KOPT-K1 (cell line): ENCODE measurements around the gene ACSS1.
A peak's percentile ranks its signal among the peaks of the same experiment; 100 is the strongest.

Experiments used
- H3K27ac ChIP-seq: fragments of 200-600 bp; sonication (generic); 2 replicates; pipeline ENCODE4 v1.5.1; 2016; ENCODE audit warnings: antibody characterized with exemption, mild to moderate bottlenecking, low read depth, low read length; ENCODE audit not compliant: poor library complexity, severe bottlenecking
- H3K36me3 ChIP-seq: fragments of 200-600 bp; sonication (generic); 2 replicates; pipeline ENCODE4 v1.5.1; 2017; ENCODE audit warnings: antibody characterized with exemption, mild to moderate bottlenecking, low read length, moderate library complexity; ENCODE audit not compliant: insufficient read depth
- H3K9me3 ChIP-seq: fragments of 200-600 bp; sonication (generic); 2 replicates; pipeline ENCODE4 v1.5.1; 2017; ENCODE audit warnings: antibody characterized with exemption, low read length, mild to moderate bottlenecking; ENCODE audit not compliant: insufficient read depth, poor library complexity, severe bottlenecking

Gene ACSS1

GRCh38 chr20:25083141-25083772 is 25.3 kb upstream of the ACSS1 start:
- H3K9me3 ChIP-seq = peaks cover 39% of the 10 kb centered on the region
- H3K27ac ChIP-seq = no peak overlapping the region
- no peaks in the 10 kb centered on the region for H3K36me3 ChIP-seq

GRCh38 chr20:25082498-25082873 is 24.5 kb upstream of the ACSS1 start:
- H3K27ac ChIP-seq = no peak overlapping the region
- H3K9me3 ChIP-seq = peaks cover 39% of the 10 kb centered on the region

GRCh38 chr20:25081730-25082497 is 24.0 kb upstream of the ACSS1 start, which contains the start of gene VSX1:
TSS of gene VSX1 (minus strand) at chr20:25082141. CDS start at chr20:25082096, 45 bp downstream.
- H3K36me3 ChIP-seq = no peaks in the 10 kb centered on the region
- H3K9me3 ChIP-seq = peaks cover 39% of the 10 kb centered on the region
- no peak within 1 kb of the TSS for H3K27ac ChIP-seq

More at GRCh38 chr20:25082498-25082873, 24.5 kb upstream of the ACSS1 start:
- H3K36me3 ChIP-seq = no peaks in the 10 kb centered on the region

- Histone ChIP-seq H3K36me3 (no peaks in the 10 kb centered on the region), H3K9me3 (peaks cover 39% of the 10 kb centered on the region), H3K27ac (no peak overlapping the region)
These were observed 23.3 kb upstream of the ACSS1 start for GRCh38 chr20:25081065-25081729.

GRCh38 chr20:25079171-25079570 is 21.2 kb upstream of the ACSS1 start:
- Histone ChIP-seq H3K36me3 (no peaks in the 10 kb centered on the region), H3K9me3 (peaks cover 31% of the 10 kb centered on the region), H3K27ac (peak overlapping the region; percentile 62)

- Histone ChIP-seq H3K27ac (peak overlapping the region; percentile 62), H3K9me3 (peaks cover 26% of the 10 kb centered on the region), H3K36me3 (no peaks in the 10 kb centered on the region)
These were observed 20.7 kb upstream of the ACSS1 start for GRCh38 chr20:25078662-25079061.

GRCh38 chr20:25077610-25078169 is 19.8 kb upstream of the ACSS1 start:
- peaks cover 16% of the 10 kb centered on the region for H3K9me3 ChIP-seq
- no peaks in the 10 kb centered on the region for H3K36me3 ChIP-seq
- peak overlapping the region; percentile 62 for H3K27ac ChIP-seq

GRCh38 chr20:25076731-25077609 is 19.0 kb upstream of the ACSS1 start:
- peak overlapping the region; percentile 25 for H3K27ac ChIP-seq
- H3K9me3 ChIP-seq = peaks cover 10% of the 10 kb centered on the region
- no peaks in the 10 kb centered on the region for H3K36me3 ChIP-seq

- Histone ChIP-seq H3K9me3 (peaks cover 3% of the 10 kb centered on the region), H3K27ac (no peak overlapping the region), H3K36me3 (no peaks in the 10 kb centered on the region)
These were observed 18.3 kb upstream of the ACSS1 start for GRCh38 chr20:25076201-25076600.

GRCh38 chr20:25073544-25073943 is 15.6 kb upstream of the ACSS1 start:
- no peaks in the 10 kb centered on the region for H3K36me3 ChIP-seq
- no peak overlapping the region for H3K27ac ChIP-seq
- H3K9me3 ChIP-seq = no peaks in the 10 kb centered on the region

- no peaks in the 10 kb centered on the region for H3K9me3 ChIP-seq
- H3K27ac ChIP-seq = no peak overlapping the region
- no peaks in the 10 kb centered on the region for H3K36me3 ChIP-seq
These were observed 14.4 kb upstream of the ACSS1 start for GRCh38 chr20:25072226-25072811.

GRCh38 chr20:25071734-25072133 is 13.8 kb upstream of the ACSS1 start:
- Histone ChIP-seq H3K36me3 (no peaks in the 10 kb centered on the region), H3K9me3 (no peaks in the 10 kb centered on the region), H3K27ac (no peak overlapping the region)

GRCh38 chr20:25070821-25071473 is 13.0 kb upstream of the ACSS1 start:
- Histone ChIP-seq H3K27ac (no peak overlapping the region), H3K9me3 (no peaks in the 10 kb centered on the region), H3K36me3 (no peaks in the 10 kb centered on the region)
